NCI-H774 (cell line): ENCODE measurements around the gene TPI1.
A peak's percentile ranks its signal among the peaks of the same experiment; 100 is the strongest.
"Not testable (repeated sequence)": the region's sequence is repeated elsewhere in the genome, so short reads cannot be mapped to it uniquely, and the experiment has no call there.

Experiments used
- DNase-seq: peaks from one replicate; lab custom pipeline; 2025; lab: John Stamatoyannopoulos, UW

Gene TPI1

DNA sequence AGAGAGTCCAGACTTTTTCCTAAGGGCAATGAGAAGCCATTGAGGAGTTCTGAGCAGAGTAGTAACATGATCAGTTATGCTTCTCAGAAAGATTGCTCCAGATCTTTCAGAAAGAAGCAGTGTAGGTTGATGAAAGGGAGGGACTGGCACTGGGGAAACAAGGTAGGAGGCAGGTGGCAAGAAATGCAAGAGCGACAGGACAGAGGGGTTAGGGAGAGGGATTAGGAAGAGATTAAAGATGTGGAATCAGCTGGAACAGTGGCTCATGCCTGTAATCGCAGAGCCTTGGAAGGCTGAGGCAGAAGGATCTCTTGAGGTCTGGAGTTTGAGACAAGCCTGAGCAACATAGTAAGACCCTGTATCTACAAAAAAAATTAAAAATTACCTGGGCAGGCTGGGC is 19.7 kb upstream of the TPI1 start:
- no peak for DNase-seq

GRCh38 chr12:6849427-6849826 is 17.9 kb upstream of the TPI1 start:
- no peak for DNase-seq

DNA sequence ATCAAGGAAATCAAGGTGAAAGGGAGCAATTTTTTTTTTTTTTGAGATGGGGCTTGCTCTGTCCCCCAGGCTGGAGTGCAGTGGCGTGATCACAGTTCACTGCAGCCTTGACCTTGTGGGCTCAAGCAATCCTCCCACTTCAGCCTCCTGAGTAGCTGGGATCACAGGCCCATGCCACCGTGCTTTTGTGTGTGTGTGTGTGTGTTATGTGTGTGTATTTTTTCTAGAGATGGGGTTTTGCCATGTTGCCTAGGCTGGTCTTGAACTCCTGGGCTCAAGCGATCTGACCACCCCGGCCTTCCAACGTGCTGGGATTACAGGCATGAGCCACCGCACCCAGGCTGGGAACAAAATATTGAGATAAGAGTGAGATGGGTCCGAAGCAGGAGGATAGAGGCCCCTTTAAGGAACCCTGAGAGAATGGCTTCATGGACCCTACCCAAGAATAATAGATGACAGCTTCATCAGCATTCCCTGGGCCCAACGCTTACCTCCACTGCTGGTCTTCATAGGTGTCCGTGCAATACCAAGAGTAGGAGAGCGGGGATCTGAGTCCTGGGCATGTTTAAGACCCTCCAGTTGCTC is 17.3 kb upstream of the TPI1 start:
- DNase-seq: no peak

- no peak for DNase-seq
These were observed 16.6 kb upstream of the TPI1 start for GRCh38 chr12:6850796-6851152.

GRCh38 chr12:6851153-6851920 is 16.0 kb upstream of the TPI1 start, which contains the start of gene CDCA3:
Gene CDCA3 (minus strand): TSS chr12:6851286. CDS start chr12:6850952, 334 bp downstream.
- DNase-seq: peak; percentile 99

- peak; percentile 100 for DNase-seq
These were observed 15.2 kb upstream of the TPI1 start, which contains the start of gene USP5 for GRCh38 chr12:6851921-6852650. Gene USP5 (plus strand): TSS chr12:6852150. CDS start chr12:6852180, 30 bp downstream.

- DNase-seq: peak; percentile 32
These were observed 14.5 kb upstream of the TPI1 start for GRCh38 chr12:6852651-6853354.

- no peak for DNase-seq
These were observed 13.7 kb upstream of the TPI1 start for GRCh38 chr12:6853626-6854025.

DNA sequence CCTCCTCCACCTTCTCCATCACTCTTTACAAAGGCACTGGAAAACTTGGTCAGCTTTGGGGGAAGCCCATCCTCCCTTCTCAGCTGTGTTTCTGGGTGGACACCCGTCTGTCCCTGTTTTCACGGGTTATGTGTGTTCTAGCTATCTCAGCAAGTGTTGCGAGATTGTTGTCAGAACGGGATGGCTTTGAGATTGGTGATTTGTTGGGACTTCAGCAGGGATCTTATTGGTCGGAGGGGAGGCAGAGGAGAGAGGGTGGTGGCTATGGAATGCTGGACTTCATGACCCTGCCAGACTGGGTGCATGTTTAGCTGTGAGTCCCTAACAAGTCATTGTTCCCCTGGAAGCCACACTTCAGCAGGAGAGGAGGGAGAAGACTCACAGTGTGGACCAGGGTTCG is 13.3 kb upstream of the TPI1 start:
- no peak for DNase-seq

DNA sequence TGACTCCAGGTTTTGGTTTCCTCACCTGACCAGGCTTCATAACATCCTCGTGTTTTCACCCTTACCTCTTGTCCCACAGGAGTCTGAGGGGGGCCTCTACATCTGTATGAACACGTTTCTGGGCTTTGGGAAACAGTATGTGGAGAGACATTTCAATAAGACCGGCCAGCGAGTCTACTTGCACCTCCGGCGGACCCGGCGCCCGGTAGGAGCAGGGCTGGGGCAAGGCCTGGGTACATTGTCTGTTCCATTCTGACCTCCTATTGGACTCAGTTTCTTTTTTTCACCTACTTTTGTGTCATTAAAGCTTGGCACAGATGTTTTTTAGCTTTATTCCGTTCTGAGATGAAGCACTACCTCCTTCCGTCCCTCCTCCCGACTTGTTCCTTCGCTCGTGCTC is 12.0 kb upstream of the TPI1 start:
- DNase-seq: no peak

DNA sequence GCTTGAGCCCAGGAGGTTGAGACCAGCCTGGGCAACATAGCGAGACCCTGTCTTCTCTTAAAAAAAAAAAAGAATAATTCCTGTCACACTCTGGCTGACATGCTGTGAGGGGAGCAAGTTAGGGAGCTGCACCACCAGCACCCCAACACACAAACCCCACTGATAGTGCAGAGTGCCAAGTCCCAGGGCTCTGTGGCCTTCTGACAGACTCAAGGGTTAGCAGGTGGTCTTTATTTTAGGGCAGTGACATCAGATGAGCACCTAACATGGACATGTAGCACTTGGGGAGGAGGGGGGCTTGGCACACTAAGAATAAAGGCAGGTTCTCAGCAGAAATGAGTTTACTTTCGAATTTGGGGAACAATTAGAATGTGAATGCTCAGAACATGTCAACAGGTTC is 8.5 kb upstream of the TPI1 start:
- no peak for DNase-seq

GRCh38 chr12:6860116-6860515 is 7.2 kb upstream of the TPI1 start:
- no peak for DNase-seq

DNA sequence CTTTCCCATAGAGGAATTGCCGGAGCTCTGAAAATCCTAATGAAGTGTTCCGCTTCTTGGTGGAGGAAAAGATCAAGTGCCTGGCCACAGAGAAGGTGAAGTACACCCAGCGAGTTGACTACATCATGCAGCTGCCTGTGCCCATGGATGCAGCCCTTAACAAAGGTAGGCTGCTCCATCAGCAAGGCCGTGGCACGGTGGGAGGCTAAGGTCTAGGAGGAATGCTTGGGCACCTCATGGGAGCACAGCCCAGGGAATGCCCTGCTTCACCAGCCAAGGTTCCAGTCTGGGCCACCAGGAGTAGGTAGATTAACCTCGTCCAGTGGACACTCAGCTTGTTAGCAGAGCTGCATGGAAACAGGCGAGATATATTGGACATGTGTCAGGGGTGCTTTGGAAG is 6.4 kb upstream of the TPI1 start:
- DNase-seq: no peak

GRCh38 chr12:6861391-6861790 is 5.9 kb upstream of the TPI1 start:
- no peak for DNase-seq

DNA sequence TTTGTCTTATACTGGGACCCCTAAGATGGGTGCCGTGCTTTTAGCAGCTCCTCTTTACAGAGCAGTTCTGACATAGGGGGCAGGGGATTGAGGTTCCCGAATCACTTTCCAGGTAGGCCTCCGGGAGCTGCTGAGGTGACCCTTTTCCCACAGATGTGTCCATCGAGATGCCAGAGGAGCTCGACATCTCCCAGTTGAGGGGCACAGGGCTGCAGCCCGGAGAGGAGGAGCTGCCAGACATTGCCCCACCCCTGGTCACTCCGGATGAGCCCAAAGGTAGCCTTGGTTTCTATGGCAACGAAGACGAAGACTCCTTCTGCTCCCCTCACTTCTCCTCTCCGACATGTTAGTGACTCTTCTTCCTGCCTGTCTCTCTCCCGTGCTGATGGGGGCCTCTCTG is 4.3 kb upstream of the TPI1 start:
- DNase-seq: no peak

DNA sequence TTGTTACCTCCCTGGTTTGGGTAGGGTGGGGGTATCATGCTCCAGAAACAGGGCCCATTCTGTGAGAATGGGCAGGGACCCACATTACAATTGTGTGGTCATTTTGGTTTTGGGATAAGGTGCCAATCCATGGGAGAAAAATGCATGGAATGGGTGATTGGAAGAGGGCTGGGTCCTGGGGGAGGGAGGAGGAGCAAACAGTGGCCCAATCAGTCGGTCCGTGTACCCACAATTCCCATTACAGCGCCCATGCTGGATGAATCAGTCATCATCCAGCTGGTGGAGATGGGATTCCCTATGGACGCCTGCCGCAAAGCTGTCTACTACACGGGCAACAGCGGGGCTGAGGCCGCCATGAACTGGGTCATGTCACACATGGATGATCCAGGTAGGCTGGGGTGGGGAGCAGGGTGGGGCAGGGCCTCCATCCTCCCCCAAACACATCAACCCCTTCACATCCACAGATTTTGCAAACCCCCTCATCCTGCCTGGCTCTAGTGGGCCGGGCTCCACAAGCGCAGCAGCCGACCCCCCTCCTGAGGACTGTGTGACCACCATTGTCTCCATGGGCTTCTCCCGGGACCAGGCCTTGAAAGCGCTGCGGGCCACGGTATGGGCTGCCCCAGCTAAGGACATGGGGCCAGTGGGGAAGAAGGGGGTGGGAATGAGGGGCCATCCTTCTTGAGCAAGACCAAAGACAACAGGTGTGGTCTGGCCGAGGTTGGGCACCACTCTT is 3.6 kb upstream of the TPI1 start:
- no peak for DNase-seq

GRCh38 chr12:6865307-6865706 is 2.0 kb upstream of the TPI1 start:
- DNase-seq: not testable (repeated sequence)

GRCh38 chr12:6866163-6866919 is 990 bp upstream of the TPI1 start:
- no peak for DNase-seq

- peak; percentile 48 for DNase-seq
These were observed 365 bp upstream of the TPI1 start for GRCh38 chr12:6866920-6867412.

GRCh38 chr12:6868211-6869048 is 1.1 kb downstream of the TPI1 start:
- no peak for DNase-seq
